Endothelial cell of umbilical vein (primary cell): ENCODE data around the gene MAP3K7CL.

Experiments used
- CTCF ChIP-seq, 2 donors: IDR thresholded peaks; 1 replicate in 1 of 2; 2 replicates in 1 of 2; pipeline ENCODE4 v1.5.1; 2011; ENCODE audit warnings: low read length in 2 of 2, mild to moderate bottlenecking in 2 of 2, moderate library complexity in 2 of 2, control low read depth in 1 of 2, inconsistent platforms in 1 of 2, low read depth in 1 of 2; ENCODE audit not compliant: insufficient read depth in 1 of 2; ENCODE audit errors: extremely low read depth in 1 of 2
- EZH2 ChIP-seq: IDR thresholded peaks from 2 replicates; pipeline ENCODE4 v1.6.1; 2012; ENCODE audit warnings: borderline replicate concordance, low read depth, mild to moderate bottlenecking, moderate library complexity, low read length, inconsistent platforms; ENCODE audit not compliant: severe bottlenecking
- FOS ChIP-seq: IDR thresholded peaks from 2 replicates; pipeline ENCODE4 v1.6.1; 2011; ENCODE audit warnings: mild to moderate bottlenecking, low read length, moderate library complexity, borderline replicate concordance; ENCODE audit not compliant: insufficient read depth
- GATA2 ChIP-seq: IDR thresholded peaks from 2 replicates; pipeline ENCODE4 v1.7.0; 2011; ENCODE audit warnings: low read depth, mild to moderate bottlenecking, moderate library complexity, mixed read lengths, low read length; ENCODE audit not compliant: insufficient read length, insufficient read depth
- JUN ChIP-seq: IDR thresholded peaks from 2 replicates; pipeline ENCODE4 v1.6.1; 2011; ENCODE audit warnings: borderline replicate concordance, low read depth; ENCODE audit not compliant: insufficient read length, insufficient read depth
- MAX ChIP-seq: IDR thresholded peaks from 2 replicates; pipeline ENCODE4 v1.6.1; 2011; ENCODE audit not compliant: insufficient read depth, insufficient read length
- MYC ChIP-seq: IDR thresholded peaks from one replicate; pipeline ENCODE4 v1.6.1; 2011; ENCODE audit warnings: mild to moderate bottlenecking, low read depth, low read length
- POLR2A ChIP-seq: IDR thresholded peaks from 2 replicates; pipeline ENCODE4 v1.6.1; 2012; ENCODE audit warnings: low read depth, mild to moderate bottlenecking, control low read depth, low read length
- POLR2AphosphoS5 ChIP-seq: IDR thresholded peaks from 2 replicates; pipeline ENCODE4 v1.6.1; 2012; ENCODE audit warnings: low read depth, mild to moderate bottlenecking, control low read depth, low read length, moderate library complexity; ENCODE audit not compliant: insufficient read depth

- TF ChIP-seq CTCF (IDR thresholded peaks at IDR 0.05; ENCODE audit: extremely low read depth in 1 of 2, insufficient read depth in 1 of 2, low read depth in 1 of 2, low read length in 2 of 2) (no peak), POLR2A (no peak), POLR2AphosphoS5 (no peak), MAX (no peak), JUN (no peak), GATA2 (no peak), FOS (no peak), MYC (no peak), EZH2 (no peak)
These were observed 47.1 kb upstream of the MAP3K7CL start for GRCh38 chr21:29083306-29083705.
